GM19467 (cell line): Measurements from ENCODE around the gene CCDC191.
A peak's percentile ranks its signal among the peaks of the same experiment; 100 is the strongest.

Experiments used
- ATAC-seq: cut with Tn5 transposase; IDR thresholded peaks from one replicate; pipeline ENCODE4 v1.9.1; 2021; ENCODE audit warnings: mild to moderate bottlenecking, moderate library complexity; ENCODE audit not compliant: unreplicated experiment

Gene CCDC191

GRCh38 chr3:114058646-114059045 lies 2.3 kb upstream of the CCDC191 start:
- no peak for ATAC-seq

- ATAC-seq = peak; percentile 6
Measured at GRCh38 chr3:114057011-114057347, 653 bp upstream of the CCDC191 start.

GRCh38 chr3:114052216-114052615 lies 4.1 kb downstream of the CCDC191 start:
- ATAC-seq = no peak

GRCh38 chr3:114043205-114043604 lies 13.1 kb downstream of the CCDC191 start:
- no peak for ATAC-seq

GRCh38 chr3:114035896-114036295 lies 20.4 kb downstream of the CCDC191 start:
- ATAC-seq = no peak

GRCh38 chr3:114034787-114035545 lies 21.4 kb downstream of the CCDC191 start:
- no peak for ATAC-seq

GRCh38 chr3:114034211-114034610 lies 22.1 kb downstream of the CCDC191 start:
- ATAC-seq = no peak

- no peak for ATAC-seq
Measured at GRCh38 chr3:114033721-114034120, 22.6 kb downstream of the CCDC191 start.

GRCh38 chr3:114026331-114026730 lies 30.0 kb downstream of the CCDC191 start:
- ATAC-seq = no peak

GRCh38 chr3:114025451-114025850 lies 30.9 kb downstream of the CCDC191 start:
- ATAC-seq = no peak

- ATAC-seq = no peak
Measured at GRCh38 chr3:114022145-114022802, 34.1 kb downstream of the CCDC191 start.

- ATAC-seq = no peak
Measured at GRCh38 chr3:114020907-114021306, 35.4 kb downstream of the CCDC191 start.

- no peak for ATAC-seq
Measured at GRCh38 chr3:114019486-114019885, 36.8 kb downstream of the CCDC191 start.

- ATAC-seq = no peak
Measured at GRCh38 chr3:114014211-114014610, 42.1 kb downstream of the CCDC191 start.

GRCh38 chr3:114011059-114011797 lies 45.1 kb downstream of the CCDC191 start:
- peak; percentile 61 for ATAC-seq

- ATAC-seq = peak; percentile 95
Measured at GRCh38 chr3:114005481-114005880, 50.8 kb downstream of the CCDC191 start.

GRCh38 chr3:113985541-113985940 lies 70.8 kb downstream of the CCDC191 start:
- peak; percentile 50 for ATAC-seq

GRCh38 chr3:113983544-113983943 lies 72.8 kb downstream of the CCDC191 start:
- no peak for ATAC-seq

GRCh38 chr3:113981803-113982202 lies 74.5 kb downstream of the CCDC191 start:
- ATAC-seq = no peak

GRCh38 chr3:113979916-113980315 lies 76.4 kb downstream of the CCDC191 start:
- no peak for ATAC-seq

- ATAC-seq = no peak
Measured at GRCh38 chr3:113977822-113978221, 78.5 kb downstream of the CCDC191 start.

- no peak for ATAC-seq
Measured at GRCh38 chr3:113968986-113969385, 87.3 kb downstream of the CCDC191 start.
